ENCODE results near the gene EMILIN2. TPM values are rescaled to one million over a fixed set of nuclear protein-coding genes. Genes with fewer than 3 reads are reported as not detected.
A peak's percentile ranks its signal among the peaks of the same experiment; 100 is the strongest.

EMILIN2 gene
- total and polyA plus RNA-seq, 10 donors, result 7.5 to 47.7 (median 21.3) TPM

DNA sequence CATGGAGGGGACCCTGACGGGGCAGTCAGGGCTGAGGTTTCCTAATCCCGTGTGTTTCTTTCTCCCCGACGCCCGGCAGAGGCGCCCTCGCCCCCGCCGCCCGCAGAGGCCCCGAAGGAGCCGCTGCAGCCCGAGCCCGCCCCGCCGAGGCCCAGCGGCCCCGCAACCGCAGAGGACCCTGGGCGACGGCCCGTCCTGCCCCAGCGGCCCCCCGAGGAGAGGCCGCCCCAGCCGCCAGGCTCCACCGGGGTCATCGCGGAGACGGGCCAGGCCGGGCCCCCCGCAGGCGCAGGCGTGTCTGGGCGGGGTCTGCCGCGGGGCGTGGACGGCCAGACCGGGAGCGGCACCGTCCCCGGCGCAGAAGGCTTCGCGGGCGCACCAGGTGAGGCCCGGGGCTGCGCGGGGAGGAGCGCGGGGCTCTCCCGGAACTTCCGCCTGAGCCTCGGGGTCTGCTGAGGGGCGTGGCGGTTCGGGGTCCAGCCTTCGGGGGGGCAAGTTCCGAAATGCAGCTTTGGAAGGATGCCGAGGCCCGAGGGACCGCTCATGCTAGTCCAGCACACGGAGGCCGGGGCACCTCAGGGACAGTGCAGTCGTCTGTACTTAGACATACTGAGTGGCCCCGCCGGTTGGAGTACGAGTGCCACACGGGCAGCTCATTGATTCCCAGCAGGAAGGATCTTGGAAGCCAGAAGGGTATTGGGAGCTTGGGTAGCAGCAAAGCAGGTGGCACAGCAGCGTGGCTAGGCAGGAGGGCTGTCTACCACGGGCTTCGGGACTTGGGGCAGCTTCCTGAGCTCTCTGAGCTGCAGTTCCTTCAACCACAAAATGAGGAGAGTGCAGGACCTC, 60.1 kb downstream of the EMILIN2 start:
- intact Hi-C loops (cut with DNase I; ENCODE audit: low total_unique reads), result no loop called here
- Histone ChIP-seq H3K4me1 (peaks cover 4 to 56% (median 37%) of the 10 kb centered on the region in 6 donors), H3K36me3 (peaks cover 0 to 39% (median 23%) of the 10 kb centered on the region in 6 donors), H3K9me3 (no peaks in the 10 kb centered on the region), H3K4me3 (peak overlapping the region; percentile 54 to 89 (median 66)), H3K27ac (peak overlapping the region; percentile 37 to 86 (median 82)), H3K27me3 (replicated peaks in 1 of 7) (no peaks in the 10 kb centered on the region)
- TF ChIP-seq POLR2AphosphoS5 (IDR thresholded peaks at IDR 0.05) (peak in 2 of 3 donors; percentile 51 to 57), POLR2A (IDR thresholded peaks at IDR 0.05) (no peak)
- TF ChIP-seq, protein P1, sequence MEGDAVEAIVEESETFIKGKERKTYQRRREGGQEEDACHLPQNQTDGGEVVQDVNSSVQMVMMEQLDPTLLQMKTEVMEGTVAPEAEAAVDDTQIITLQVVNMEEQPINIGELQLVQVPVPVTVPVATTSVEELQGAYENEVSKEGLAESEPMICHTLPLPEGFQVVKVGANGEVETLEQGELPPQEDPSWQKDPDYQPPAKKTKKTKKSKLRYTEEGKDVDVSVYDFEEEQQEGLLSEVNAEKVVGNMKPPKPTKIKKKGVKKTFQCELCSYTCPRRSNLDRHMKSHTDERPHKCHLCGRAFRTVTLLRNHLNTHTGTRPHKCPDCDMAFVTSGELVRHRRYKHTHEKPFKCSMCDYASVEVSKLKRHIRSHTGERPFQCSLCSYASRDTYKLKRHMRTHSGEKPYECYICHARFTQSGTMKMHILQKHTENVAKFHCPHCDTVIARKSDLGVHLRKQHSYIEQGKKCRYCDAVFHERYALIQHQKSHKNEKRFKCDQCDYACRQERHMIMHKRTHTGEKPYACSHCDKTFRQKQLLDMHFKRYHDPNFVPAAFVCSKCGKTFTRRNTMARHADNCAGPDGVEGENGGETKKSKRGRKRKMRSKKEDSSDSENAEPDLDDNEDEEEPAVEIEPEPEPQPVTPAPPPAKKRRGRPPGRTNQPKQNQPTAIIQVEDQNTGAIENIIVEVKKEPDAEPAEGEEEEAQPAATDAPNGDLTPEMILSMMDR (IDR thresholded peaks at IDR 0.05 in 8 of 11, conservative IDR thresholded peaks at IDR 0.05 in 3 of 11), result peak in 4 of 11 experiments; percentile 33 to 45 (median 40)
- DNase-seq, result peak; percentile 89
- 2 to 5% (median 3%) methylated on average over 20 to 73 of the region's 73 CpGs for WGBS, 5 donors

DNA sequence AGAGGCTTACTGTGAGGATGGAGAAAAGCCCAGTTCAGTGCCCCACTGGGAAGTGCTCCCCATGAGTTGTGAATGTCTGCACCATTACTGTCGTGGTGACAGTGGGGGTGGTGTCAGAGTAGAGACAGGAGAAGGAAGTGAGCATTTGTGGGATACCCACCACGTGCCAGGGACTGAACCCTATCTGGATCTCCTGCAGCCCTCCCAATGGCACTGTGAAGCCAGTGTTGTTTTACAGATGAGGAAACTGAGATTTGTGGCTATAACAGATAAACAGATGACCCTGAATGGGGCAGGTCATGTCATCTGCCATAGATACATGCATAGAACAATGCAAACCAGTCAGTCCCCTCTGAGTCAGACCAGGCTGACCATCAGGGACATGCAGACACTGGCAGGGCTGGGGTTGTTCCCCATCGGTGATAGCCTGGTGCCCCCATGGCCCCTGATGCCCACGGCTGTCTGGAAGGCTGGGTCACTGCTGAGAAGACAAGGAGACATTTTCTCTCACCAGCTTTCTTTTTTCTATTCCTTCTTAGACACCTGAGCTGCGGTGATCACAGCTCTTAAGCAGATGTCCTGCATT, 60.8 kb downstream of the EMILIN2 start:
- 59 to 75% (median 64%) methylated on average over 5 of the region's 5 CpGs for WGBS, 5 donors
- intact Hi-C loops (cut with DNase I; ENCODE audit: low total_unique reads), result no loop called here
- Histone ChIP-seq H3K4me3 (peak overlapping the region; percentile 54 to 89 (median 66)), H3K27me3 (replicated peaks in 1 of 7) (no peaks in the 10 kb centered on the region), H3K9me3 (no peaks in the 10 kb centered on the region), H3K4me1 (peaks cover 4 to 53% (median 36%) of the 10 kb centered on the region in 6 donors), H3K36me3 (peaks cover 0 to 46% (median 26%) of the 10 kb centered on the region in 6 donors), H3K27ac (peak overlapping the region in 6 of 8 donors; percentile 61 to 86 (median 82))
- TF ChIP-seq POLR2AphosphoS5 (IDR thresholded peaks at IDR 0.05), result no peak
- TF ChIP-seq POLR2A (IDR thresholded peaks at IDR 0.05), result no peak
- TF ChIP-seq, protein P1 (IDR thresholded peaks at IDR 0.05 in 8 of 11, conservative IDR thresholded peaks at IDR 0.05 in 3 of 11), result no peak
- DNase-seq, result no peak

DNA sequence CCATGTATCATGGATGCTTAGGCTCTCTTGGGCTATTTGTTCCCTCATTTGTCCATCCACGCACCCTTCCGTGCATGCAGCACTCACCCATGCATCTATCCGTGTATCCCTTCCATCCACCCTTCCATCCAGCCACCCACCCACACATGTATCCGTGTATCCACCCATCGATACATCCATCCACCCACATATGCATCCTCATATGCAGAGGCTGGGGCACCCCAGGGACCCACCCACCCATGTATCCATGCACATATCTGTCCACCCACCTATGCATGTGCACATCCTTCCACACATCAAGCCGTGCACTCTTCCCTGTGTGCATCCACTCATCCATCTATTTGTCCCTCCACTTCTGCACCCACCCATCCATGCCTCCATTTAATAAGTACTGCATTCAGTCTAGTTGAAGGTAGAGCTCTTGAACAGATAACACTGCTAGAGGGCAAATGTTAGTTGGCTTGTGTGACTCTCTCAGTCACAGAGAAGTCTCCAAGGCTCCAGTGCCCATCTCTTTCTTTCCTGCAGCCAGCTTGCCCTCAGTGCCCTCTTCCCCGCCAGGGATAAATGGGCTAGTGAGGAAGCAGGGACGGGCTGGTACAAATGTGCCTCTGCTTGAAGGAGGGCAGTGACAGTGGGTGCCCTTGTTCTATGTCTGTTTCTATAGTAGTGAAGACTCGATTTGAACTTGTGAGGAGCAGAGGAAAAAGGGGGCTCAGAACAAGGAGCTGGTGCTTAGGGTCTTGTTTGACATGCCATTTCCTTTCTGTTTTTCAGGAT, 61.5 kb downstream of the EMILIN2 start:
- intact Hi-C loops (cut with DNase I; ENCODE audit: low total_unique reads), result no loop called here

More for the DNA sequence above, 61.5 kb downstream of the EMILIN2 start:
- H3K4me3 ChIP-seq, result no peak overlapping the region
- DNase-seq, result no peak
- H3K36me3 ChIP-seq, result peaks cover 0 to 53% (median 33%) of the 10 kb centered on the region in 6 donors
- no peak overlapping the region for H3K27ac ChIP-seq
- no peaks in the 10 kb centered on the region for H3K27me3 ChIP-seq (replicated peaks in 1 of 7)
- TF ChIP-seq, protein P1 (IDR thresholded peaks at IDR 0.05 in 8 of 11, conservative IDR thresholded peaks at IDR 0.05 in 3 of 11), result no peak
- TF ChIP-seq POLR2AphosphoS5 (IDR thresholded peaks at IDR 0.05), result no peak
- no peak for TF ChIP-seq POLR2A (IDR thresholded peaks at IDR 0.05)
- 89 to 96% (median 96%) methylated on average over 8 to 9 of the region's 9 CpGs for WGBS, 5 donors
- peaks cover 4 to 46% (median 33%) of the 10 kb centered on the region in 6 donors for H3K4me1 ChIP-seq
- H3K9me3 ChIP-seq, result no peaks in the 10 kb centered on the region

Measured in spleen (tissue), 11 donors.